Measurements from ENCODE around the gene POLD1.
"Not testable (repeated sequence)": the region's sequence is repeated elsewhere in the genome, so short reads cannot be mapped to it uniquely, and the experiment has no call there.

Gene POLD1

GRCh38 chr19:50383852-50384684 is at the start of gene POLD1:
Gene POLD1, plus strand, starts transcription at chr19:50384347. Its CDS starts 14,505 bp downstream, at chr19:50398852.
- peaks cover 42% of the 10 kb centered on the region for H3K36me3 ChIP-seq

DNA sequence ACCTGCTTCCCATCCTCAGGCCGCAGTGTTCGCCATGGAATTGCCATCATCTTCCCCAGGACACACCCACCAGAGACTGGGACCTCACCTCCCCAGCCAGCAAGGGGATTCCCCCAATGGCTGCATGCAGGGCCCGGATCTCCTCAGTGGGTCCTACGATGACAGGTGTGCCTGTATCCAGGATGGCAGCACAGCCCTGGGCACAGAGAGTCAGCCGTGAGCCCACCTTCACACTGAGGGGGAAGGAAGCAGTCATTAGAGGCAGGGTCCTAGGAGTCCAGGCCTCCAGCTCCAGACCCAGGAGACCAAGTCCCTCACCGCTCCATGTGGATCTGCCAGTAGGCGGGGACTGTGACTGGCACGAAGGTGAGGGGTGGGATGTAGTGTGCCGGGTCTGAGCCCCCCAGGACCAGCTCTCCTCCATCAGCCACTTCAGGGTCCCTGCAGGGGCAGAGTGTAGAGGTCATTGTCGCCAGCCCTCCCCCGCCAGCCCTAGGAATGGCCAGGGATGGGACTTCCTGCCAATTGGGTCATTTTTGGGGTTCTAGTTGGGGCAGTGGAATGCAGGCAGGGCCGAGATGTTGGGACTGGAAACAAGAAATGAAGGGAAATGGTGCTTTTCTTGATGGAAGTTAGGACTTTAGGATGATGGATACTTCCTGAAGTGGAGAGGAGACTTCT is 49.3 kb upstream of the POLD1 start:
- TF ChIP-seq, protein P1, sequence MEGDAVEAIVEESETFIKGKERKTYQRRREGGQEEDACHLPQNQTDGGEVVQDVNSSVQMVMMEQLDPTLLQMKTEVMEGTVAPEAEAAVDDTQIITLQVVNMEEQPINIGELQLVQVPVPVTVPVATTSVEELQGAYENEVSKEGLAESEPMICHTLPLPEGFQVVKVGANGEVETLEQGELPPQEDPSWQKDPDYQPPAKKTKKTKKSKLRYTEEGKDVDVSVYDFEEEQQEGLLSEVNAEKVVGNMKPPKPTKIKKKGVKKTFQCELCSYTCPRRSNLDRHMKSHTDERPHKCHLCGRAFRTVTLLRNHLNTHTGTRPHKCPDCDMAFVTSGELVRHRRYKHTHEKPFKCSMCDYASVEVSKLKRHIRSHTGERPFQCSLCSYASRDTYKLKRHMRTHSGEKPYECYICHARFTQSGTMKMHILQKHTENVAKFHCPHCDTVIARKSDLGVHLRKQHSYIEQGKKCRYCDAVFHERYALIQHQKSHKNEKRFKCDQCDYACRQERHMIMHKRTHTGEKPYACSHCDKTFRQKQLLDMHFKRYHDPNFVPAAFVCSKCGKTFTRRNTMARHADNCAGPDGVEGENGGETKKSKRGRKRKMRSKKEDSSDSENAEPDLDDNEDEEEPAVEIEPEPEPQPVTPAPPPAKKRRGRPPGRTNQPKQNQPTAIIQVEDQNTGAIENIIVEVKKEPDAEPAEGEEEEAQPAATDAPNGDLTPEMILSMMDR (IDR thresholded peaks at IDR 0.05), result no peak
- no peaks in the 10 kb centered on the region for H3K9me3 ChIP-seq
- H3K27me3 ChIP-seq, result peaks cover 84% of the 10 kb centered on the region
- no peak overlapping the region for H3K4me3 ChIP-seq (ENCODE audit: low read depth in 1 of 2, low read length in 1 of 2)
- H3K27ac ChIP-seq, result no peak overlapping the region
- no peaks in the 10 kb centered on the region for H3K36me3 ChIP-seq
- peaks cover 9 to 12% of the 10 kb centered on the region in 2 experiments for H3K4me1 ChIP-seq (ENCODE audit: control insufficient read depth in 1 of 2, insufficient read depth in 1 of 2, low read depth in 1 of 2, low read length in 1 of 2)

More at GRCh38 chr19:50383852-50384684, at the start of gene POLD1:
- Histone ChIP-seq H3K27ac (peak within 1 kb of the TSS; percentile 82), H3K27me3 (no peaks in the 10 kb centered on the region), H3K4me1 (ENCODE audit: control insufficient read depth in 1 of 2, insufficient read depth in 1 of 2, low read depth in 1 of 2, low read length in 1 of 2) (peaks cover 37 to 41% of the 10 kb centered on the region in 2 experiments), H3K9me3 (no peaks in the 10 kb centered on the region), H3K4me3 (ENCODE audit: low read depth in 1 of 2, low read length in 1 of 2) (peak within 1 kb of the TSS; percentile 65 to 78)
- TF ChIP-seq, protein P1 (IDR thresholded peaks at IDR 0.05), result peak; percentile 34

DNA sequence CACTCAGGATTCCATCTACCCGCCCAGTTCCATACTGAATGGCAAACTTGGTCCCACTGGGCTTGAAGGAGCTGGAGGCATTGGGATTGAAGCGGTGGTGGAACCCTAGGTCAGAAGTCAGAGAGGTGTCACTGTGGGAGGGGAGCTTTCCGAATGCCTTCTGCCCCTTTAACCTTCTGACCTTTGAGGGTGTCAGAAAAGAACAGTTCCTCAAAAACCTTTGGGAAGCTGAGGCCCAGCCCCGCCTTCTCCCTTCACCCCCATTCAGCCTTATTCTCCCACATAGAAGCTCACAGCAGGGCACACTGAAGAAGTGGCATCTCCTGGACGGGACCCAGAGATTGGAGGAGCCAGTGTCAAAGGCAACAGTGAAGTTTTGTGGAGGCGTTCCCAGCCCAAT is 47.1 kb upstream of the POLD1 start:
- Histone ChIP-seq H3K27me3 (peaks cover 62% of the 10 kb centered on the region), H3K4me1 (ENCODE audit: control insufficient read depth in 1 of 2, insufficient read depth in 1 of 2, low read depth in 1 of 2, low read length in 1 of 2) (peaks cover 9 to 12% of the 10 kb centered on the region in 2 experiments)
- H3K36me3 ChIP-seq; H3K27ac ChIP-seq; H3K4me3 ChIP-seq (ENCODE audit: low read depth in 1 of 2, low read length in 1 of 2); H3K9me3 ChIP-seq: not testable (repeated sequence)

GRCh38 chr19:50340331-50340730 is 43.8 kb upstream of the POLD1 start:
- no peaks in the 10 kb centered on the region for H3K4me1 ChIP-seq (ENCODE audit: control insufficient read depth in 1 of 2, insufficient read depth in 1 of 2, low read depth in 1 of 2, low read length in 1 of 2)
- TF ChIP-seq, protein P1 (IDR thresholded peaks at IDR 0.05), result no peak
- H3K27me3 ChIP-seq, result peaks cover 29% of the 10 kb centered on the region
- H3K27ac ChIP-seq, result no peak overlapping the region
- no peaks in the 10 kb centered on the region for H3K36me3 ChIP-seq
- no peaks in the 10 kb centered on the region for H3K9me3 ChIP-seq
- no peak overlapping the region for H3K4me3 ChIP-seq (ENCODE audit: low read depth in 1 of 2, low read length in 1 of 2)

DNA sequence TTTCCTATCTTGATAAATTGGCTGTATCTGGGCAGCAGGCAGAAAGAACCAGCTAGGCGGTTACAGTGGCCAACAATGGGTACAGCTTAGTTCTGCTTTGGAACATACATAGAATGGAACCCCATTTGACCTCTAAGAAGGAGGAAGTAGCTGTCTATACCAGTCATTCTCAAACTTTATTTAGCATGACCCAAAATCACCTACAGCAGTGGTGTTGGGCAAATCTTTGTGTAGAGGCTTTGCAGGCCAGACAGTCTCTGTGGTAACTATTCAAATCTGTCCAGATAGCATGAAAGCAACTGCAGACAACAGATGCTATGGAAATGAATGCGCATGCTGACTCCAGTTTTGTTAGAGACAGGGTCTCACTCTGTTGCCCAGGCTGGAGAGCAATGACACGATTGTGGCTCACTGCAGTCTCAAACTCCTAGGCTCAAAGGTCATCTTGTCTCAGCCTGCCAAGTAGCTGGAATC is 43.0 kb upstream of the POLD1 start:
- Histone ChIP-seq H3K27me3 (peaks cover 24% of the 10 kb centered on the region), H3K4me1 (ENCODE audit: control insufficient read depth in 1 of 2, insufficient read depth in 1 of 2, low read depth in 1 of 2, low read length in 1 of 2) (no peaks in the 10 kb centered on the region), H3K36me3 (no peaks in the 10 kb centered on the region), H3K27ac (no peak overlapping the region), H3K9me3 (no peaks in the 10 kb centered on the region), H3K4me3 (ENCODE audit: low read depth in 1 of 2, low read length in 1 of 2) (no peak overlapping the region)
- TF ChIP-seq, protein P1 (IDR thresholded peaks at IDR 0.05), result no peak

All from neutrophil (primary cell).